Esophagus squamous epithelium (tissue), 4 donors: Measurements from ENCODE around the gene FOXL3.

ENCODE experiments used
- CTCF ChIP-seq, 6 experiments: fragments of 450-650 bp in 4 of 6; fragments of 200-600 bp in 2 of 6; sonication (generic) in 2 of 6; IDR thresholded peaks; one replicate each; pipeline ENCODE4 v1.5.1; 2016 to 2019; ENCODE audit warnings: antibody characterized with exemption in 6 of 6, mild to moderate bottlenecking in 4 of 6, moderate library complexity in 4 of 6
- POLR2A ChIP-seq, 4 donors: fragments of 450-650 bp; IDR thresholded peaks; one replicate each; pipeline ENCODE4 v1.6.1; 2017; ENCODE audit warnings: antibody characterized with exemption in 4 of 4, mild to moderate bottlenecking in 4 of 4, moderate library complexity in 3 of 4

GRCh38 chr7:255721-256361 lies 34.1 kb upstream of the FOXL3 start:
- TF ChIP-seq CTCF (IDR thresholded peaks at IDR 0.05), result no peak
- no peak for TF ChIP-seq POLR2A (IDR thresholded peaks at IDR 0.05)
